NK-92 (cell line): ENCODE results near the gene CLIC3.

Experiments
- DNase-seq: peaks from one replicate; lab custom pipeline; 2025; ENCODE audit not compliant: unreplicated experiment; lab: John Stamatoyannopoulos, UW

CLIC3 gene

GRCh38 chr9:137030538-137031527 lies 34.5 kb upstream of the CLIC3 start:
- no peak for DNase-seq

GRCh38 chr9:137030006-137030405 lies 33.6 kb upstream of the CLIC3 start:
- DNase-seq: no peak

- no peak for DNase-seq
Measured at GRCh38 chr9:137029058-137029936, 32.9 kb upstream of the CLIC3 start.

DNA sequence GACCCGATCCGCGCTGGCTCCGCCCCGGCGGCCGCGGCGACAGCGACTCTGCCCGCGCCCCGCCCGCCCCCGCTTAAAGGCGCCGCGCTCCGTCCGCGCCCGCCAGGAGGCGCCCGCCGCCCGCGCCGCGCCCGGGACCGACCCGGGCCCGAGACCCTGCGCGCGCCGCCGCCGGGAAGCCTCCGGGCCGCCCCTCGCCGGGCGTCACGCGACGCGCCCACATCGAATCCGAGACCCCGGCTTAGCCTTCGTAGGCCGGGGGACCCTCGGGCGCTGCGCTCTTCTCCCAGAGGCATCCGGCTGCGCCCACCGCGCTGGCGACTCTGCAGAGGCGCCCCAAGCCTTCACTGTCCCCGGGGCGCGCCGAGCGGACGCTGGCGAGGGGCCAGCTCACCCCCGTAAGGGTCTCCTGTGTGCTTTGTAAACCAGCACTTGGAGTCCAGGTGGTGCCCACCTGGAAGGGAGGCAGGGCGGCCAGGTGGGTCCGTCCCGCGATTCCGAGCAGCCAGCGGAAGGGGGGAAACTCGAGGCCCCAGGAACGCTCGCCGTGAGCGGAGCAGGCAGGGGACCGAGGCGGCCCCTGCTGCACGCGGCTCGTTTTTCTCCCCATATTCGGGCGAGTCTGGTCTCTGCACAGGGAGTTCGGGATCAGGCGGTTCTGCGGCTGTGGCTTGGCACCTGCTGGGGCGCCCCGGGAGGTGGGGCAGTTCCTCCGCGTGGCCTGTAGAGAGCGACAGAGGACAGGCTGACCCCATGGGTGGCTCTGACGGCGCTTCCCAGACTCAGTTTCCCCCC lies 32.1 kb upstream of the CLIC3 start:
- no peak for DNase-seq

DNA sequence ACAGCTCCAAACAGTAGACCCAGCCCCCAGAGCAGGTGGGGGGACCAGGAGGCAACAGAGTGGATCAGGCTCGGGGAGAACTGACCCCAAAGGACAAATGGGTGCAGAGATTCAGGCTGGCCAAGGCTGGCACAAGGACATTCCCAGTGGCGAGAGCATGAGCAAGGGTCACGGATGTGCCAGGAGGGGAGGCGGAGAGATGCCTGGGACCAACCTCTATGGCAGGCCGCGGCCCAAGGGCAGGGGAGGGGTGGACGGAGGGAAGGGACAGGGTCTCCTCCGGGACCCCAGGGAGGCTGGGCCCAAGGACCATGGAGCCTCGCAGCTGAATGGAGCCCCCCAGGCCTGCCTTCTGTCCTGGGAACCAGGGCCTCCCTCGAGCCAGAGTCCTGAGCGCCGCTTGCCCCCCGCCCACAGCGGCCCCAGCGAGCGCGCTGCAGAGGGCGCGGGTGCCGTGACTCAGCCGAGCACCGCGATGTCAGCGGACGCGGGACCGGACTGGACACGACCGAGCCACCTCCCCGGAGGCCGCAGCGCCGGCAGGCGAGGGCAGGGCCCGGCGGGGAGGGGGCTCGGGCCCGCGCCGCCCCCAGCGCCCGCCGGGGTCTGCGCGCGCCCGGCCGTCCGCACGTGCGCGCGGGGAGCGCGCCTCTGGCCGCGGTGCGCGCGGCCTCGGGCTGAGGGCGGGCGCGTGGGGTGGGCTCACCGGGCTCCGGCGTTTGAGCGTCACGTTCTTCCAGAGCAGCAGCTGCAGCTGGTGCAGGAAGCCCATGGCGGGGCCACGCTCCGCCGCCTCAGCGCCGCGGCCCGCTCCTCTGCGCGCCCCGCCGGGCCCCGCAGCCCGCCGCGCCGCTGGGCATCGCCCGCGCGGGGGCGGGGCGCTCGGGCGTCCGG lies 31.2 kb upstream of the CLIC3 start, which contains the start of gene ABCA2:
Gene ABCA2 (minus strand): TSS at position 869 of the 894 bp plus-strand sequence. CDS start 97 bp downstream, at position 772.
- DNase-seq: no peak

DNA sequence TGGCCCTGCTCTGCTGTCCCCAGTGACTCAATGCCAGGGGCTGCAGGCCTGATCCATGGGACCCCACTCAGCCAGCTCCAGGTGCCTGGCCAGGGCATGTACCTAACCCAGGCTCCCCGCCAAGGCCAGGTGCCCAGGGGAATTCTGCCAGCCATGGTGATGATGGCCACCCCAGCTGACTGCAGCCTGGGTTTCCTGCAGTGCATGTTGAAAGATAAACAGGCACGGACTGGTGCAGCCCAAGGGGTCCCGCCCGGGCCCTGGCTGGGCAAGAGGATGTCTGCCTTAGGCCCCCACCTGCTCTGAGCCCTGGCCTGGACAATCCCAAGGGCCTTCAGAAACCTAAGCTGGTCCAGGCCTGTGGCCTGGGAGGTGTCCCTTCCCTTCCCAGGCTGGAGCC lies 30.5 kb upstream of the CLIC3 start:
- DNase-seq: no peak

GRCh38 chr9:137026384-137026783 lies 30.0 kb upstream of the CLIC3 start:
- no peak for DNase-seq

DNA sequence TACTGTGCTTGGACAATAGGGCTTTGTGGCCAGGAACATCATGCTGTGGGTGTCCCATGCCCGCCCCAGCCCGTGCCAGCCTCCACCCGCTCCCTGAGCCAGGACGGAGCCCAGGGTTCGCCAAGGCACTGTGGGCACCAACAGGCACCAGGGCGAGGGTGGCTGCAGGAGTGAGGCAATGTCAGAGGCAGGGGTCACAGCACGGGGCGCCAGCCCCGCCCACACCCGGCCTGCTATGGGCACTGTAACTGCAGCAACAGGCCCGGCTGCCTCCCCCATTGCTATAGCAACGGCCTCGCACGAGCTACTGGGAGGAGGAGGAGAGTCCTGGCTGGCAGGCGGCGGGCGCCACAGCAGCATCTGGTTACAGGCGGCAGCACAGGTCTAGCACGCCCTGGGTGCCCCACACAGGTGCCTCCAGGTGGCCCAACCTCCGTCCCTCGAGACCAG lies 29.2 kb upstream of the CLIC3 start:
- DNase-seq: no peak

GRCh38 chr9:137023583-137023991 lies 27.2 kb upstream of the CLIC3 start:
- no peak for DNase-seq

DNA sequence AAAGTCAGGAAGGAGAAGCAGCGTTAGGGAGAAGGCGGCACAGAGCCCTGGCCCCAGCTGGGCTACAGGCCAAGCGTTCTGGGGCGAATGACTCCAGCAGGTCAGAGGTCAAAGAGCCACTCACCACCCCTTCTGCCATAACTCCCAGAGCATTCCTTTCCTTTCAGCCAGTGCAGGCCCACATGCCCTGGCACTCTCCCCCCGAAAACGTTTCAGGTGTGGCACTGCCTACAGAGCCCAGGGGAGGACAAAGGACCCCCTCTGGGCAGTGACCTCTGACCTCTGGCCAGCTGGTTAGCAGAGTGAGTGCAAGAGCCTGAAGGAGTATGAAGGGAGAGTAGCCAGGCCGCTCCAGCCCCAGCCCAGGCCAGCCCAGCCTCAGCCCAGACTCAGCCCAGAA lies 26.8 kb upstream of the CLIC3 start:
- no peak for DNase-seq

- no peak for DNase-seq
Measured at GRCh38 chr9:137022662-137023008, 26.3 kb upstream of the CLIC3 start.

DNA sequence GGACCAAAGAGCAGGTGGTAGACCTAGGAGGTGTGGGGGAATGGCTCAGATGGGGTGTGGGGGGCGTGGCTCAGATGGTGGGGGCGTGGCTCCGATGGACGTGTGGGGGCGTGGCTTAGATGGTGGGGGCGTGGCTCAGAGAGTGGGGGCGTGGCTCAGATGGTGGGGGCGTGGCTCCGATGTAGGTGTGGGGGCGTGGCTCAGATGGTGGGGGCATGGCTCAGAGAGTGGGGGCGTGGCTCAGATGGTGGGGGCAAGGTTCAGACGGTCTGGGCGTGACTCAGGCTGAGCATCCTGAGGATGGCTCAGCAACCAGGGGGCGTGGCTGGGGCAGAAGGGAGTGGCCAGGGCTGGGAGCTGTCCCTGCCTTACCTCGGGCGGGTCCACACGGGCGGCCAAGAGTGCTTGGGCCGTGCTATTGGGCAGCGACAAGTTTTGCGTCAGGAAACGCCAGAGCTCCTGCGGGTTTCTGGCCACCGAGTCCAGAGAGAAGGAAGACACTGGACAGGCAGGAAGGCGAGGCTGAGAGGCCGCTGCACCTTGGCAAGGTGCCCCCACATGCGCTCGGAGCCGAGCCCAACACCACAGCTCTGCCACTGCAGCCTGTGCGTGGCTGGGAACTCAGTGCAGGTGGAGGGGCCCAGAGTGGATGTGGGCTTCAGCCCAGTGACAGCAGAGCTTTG lies 25.8 kb upstream of the CLIC3 start:
- no peak for DNase-seq

DNA sequence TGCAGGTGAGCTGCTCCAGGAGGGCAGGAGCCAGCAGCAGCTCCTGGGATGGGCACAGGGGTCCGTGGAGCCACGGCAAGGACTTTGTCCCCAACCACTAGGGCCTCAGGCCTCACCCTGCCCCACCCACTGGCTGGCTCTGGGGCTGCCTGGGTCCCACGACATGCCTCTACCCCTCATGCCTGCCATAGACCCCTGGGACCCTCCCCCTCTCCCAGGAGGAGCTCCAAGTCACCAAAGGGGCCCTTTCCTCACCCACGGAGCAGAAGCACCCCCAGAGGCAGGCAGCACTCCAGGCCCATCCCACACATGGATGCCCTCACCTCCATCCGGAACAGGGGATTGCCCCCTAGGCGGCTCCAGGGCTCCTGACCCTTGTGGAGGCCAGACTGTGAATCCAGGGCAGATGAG lies 25.2 kb upstream of the CLIC3 start:
- DNase-seq: no peak

DNA sequence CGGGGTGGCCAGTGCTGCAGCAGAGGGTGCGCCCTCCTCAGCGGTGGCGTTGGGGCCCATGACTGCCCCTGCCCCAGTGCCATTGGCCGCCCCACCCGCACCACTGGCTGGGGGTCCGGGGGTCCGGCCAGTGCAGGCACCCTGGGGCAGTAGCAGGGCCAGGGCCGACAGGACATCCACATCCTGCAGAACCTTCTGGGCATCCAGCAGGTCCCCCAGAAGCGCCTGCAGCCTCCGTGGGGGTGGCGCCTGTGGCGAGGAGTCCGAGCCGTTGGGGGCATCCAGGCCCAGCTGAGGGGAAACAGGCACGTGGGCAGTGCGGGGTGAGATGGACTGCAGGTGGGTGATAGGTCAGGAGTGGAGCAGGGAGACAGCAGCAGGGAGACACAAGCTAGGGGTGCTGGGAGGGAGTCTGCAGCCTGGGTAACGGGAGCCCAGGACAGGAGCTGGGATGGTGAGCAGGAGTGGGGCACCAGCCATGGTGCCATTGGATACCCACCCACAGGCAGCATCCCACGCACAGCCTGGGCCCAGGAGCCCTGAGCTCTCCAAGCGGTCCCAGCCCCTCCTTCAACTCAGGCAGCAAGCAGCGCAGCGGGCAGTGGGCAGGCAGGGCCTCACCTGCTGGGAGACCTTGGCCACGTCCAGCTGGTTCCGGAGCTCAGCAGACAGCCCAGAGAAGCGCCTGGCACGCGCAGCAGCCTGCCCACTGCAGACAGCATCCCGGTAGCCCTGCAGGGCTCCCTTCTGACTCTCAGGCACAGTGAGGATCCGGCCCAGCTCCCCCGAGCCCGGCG lies 24.6 kb upstream of the CLIC3 start:
- DNase-seq: no peak

DNA sequence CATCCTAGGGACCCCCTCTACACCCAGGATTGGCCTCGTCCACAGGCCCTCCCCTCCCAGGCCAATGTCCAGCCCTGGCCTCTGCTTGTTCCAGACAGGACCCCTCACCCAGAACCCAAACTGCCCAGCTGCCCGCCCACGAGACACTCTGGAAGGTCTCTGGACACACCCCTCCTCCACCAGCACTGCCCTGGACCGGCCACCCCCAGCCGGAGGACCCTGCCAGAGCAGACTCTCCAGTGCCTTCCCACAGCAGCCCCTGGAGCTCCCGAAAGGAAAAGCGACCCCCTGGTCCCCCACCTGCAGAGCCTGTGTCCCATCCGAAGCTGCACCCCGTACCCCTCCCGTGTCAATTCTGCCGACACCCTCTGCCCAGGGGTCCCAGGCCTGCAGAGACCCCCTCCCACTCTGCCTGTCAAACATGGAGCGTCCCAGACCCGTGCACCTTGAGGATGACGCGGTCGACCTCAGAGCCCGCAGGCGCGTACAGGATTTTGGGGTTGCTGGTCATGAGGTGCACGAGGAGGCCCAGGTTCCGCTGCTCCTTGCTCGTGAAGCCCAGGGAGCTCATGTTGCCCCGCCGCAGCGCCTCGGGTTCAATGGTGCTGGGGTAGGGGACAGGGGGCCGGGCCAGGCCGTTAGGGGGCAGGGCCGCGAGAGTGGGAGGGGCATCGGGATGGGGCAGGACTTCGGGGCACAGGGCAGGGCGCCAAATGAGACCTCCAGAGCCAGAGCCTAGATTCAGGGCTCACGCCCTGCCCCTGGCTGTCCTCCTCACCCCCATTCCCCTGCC lies 23.7 kb upstream of the CLIC3 start:
- no peak for DNase-seq

DNA sequence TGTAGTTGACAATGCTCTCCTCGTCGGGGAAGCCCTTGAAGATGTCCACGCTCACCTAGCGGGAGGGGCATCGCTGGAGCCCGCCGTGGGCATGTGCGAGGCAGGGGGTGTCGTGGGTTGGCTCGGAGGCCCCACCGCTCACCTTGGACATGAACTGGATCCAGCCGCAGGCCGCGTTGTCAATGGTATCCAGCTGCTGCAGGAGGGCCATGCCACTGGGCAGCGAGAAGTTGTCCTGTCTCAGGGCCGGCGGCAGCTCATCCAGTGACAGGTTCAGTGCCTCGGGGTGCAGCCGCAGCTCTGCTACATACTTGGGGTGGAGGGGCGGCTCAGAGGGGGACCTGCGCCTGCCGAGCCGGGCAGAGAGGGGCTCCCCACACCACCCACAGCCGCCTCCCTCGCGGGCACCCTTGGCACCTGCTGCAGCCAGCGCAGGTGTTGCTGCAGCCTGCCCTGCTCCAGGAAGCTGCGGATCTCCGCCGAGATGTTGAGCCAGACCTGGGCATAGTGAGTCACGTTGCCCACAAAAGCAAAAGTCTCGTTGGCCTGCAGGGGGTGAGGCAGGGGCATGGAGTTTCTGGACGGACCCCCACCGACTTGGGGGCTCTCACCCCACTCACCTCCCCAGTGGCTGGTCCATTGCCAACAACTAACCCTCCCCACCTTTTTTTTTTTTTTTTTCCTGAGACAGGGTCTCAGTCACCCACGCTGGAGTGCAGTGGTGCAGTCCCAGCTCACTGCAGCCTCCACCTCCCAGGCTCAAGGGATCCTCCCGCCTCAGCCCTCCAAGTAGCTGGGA lies 22.6 kb upstream of the CLIC3 start:
- no peak for DNase-seq
